ENCODE data around the gene ACD. TPM values are rescaled to one million over a fixed set of nuclear protein-coding genes. Genes with fewer than 3 reads are reported as not detected.

The ACD gene
- total RNA-seq, 1 experiment from 2014 or later: 34.1 TPM

- H3K23me2 ChIP-seq (ENCODE audit: insufficient read length, low read depth, low read length, poor library complexity, severe bottlenecking): peaks cover 3% of the 10 kb centered on the region
- no peak overlapping the region for H2AFZ ChIP-seq (ENCODE audit: low read length)
- H2BK120ac ChIP-seq (ENCODE audit: low read depth, low read length, poor library complexity, severe bottlenecking): no peak overlapping the region
- no peak overlapping the region for H2BK15ac ChIP-seq (ENCODE audit: low read depth, low read length)
- H3T11ph ChIP-seq (ENCODE audit: low read length): no peak overlapping the region
- no peak overlapping the region for H3K27ac Mint-ChIP-seq
- H3K18ac ChIP-seq (ENCODE audit: insufficient read length, low read depth, low read length): no peak overlapping the region
- H3K79me1 ChIP-seq (ENCODE audit: insufficient read depth, low read depth, low read length, poor library complexity, severe bottlenecking): no peaks in the 10 kb centered on the region
- no peak overlapping the region for H3K4ac ChIP-seq (ENCODE audit: low read depth, low read length)
- no peak overlapping the region for H2AK5ac ChIP-seq (ENCODE audit: insufficient read length, low read length)
- H3K4me1 ChIP-seq (ENCODE audit: insufficient read depth, low read length): no peaks in the 10 kb centered on the region
- H2BK5ac ChIP-seq (ENCODE audit: insufficient read length, low read length): no peak overlapping the region
- no CpG with 5 or more reads among the region's 18 CpGs for WGBS (ENCODE audit: extremely low coverage, insufficient read length, low lambda C conversion rate)
- no peak overlapping the region; a peak in 1 of 5 replicates for H3K4me3 Mint-ChIP-seq
- H3K23ac ChIP-seq (ENCODE audit: insufficient read length, low read depth, low read length): no peak overlapping the region
- peak; percentile 78 for TF ChIP-seq CTCF (conservative IDR thresholded peaks at IDR 0.05)
- H3K79me2 ChIP-seq (ENCODE audit: insufficient read depth, low read length): no peaks in the 10 kb centered on the region
- peaks cover 2 to 8% (median 3%) of the 10 kb centered on the region in 3 experiments; a peak in 5 of 7 replicates for H3K36me3 Mint-ChIP-seq (ENCODE audit: insufficient read depth in 1 of 3, low read depth in 3 of 3)
- H3K27me3 ChIP-seq (ENCODE audit: insufficient read depth, low read length): no peaks in the 10 kb centered on the region
- H3K9me3 ChIP-seq (ENCODE audit: control insufficient read depth, low read depth, low read length): no peaks in the 10 kb centered on the region
- H3K4me2 ChIP-seq (ENCODE audit: insufficient read depth, insufficient read length, low read length): no peak overlapping the region
- H3K27me3 Mint-ChIP-seq (ENCODE audit: low read depth): peaks cover 4% of the 10 kb centered on the region
- no peak overlapping the region for H2BK20ac ChIP-seq (ENCODE audit: low read depth, low read length, poor library complexity, severe bottlenecking)
- H4K20me1 ChIP-seq (ENCODE audit: control insufficient read depth, insufficient read depth, insufficient read length): no peaks in the 10 kb centered on the region
- H3K14ac ChIP-seq (ENCODE audit: insufficient read depth, low read length): no peak overlapping the region
- H3K4me1 Mint-ChIP-seq: peaks cover 8 to 18% of the 10 kb centered on the region in 2 experiments; a peak in 3 of 4 replicates
- no peaks in the 10 kb centered on the region for H3K9me3 Mint-ChIP-seq
- H4K91ac ChIP-seq (ENCODE audit: insufficient read length, low read depth, low read length): no peak overlapping the region
- no peak overlapping the region for H4K8ac ChIP-seq (replicated peaks; ENCODE audit: insufficient read length, low read depth, low read length)
- H3K56ac ChIP-seq (ENCODE audit: insufficient read length, low read depth, low read length): no peak overlapping the region
- peak; percentile 93 for DNase-seq
- no peak overlapping the region for H3K9ac ChIP-seq (ENCODE audit: extremely low read depth, insufficient read length, low read length)
- H2BK12ac ChIP-seq (ENCODE audit: insufficient read length, low read depth, low read length): no peak overlapping the region
- no peak overlapping the region for H4K5ac ChIP-seq (ENCODE audit: insufficient read length, low read depth, low read length)
- no peak overlapping the region for H3K27ac ChIP-seq (ENCODE audit: insufficient read length, low read depth, low read length)
Observed at GRCh38 chr16:67667817-67668494, 7.9 kb upstream of the ACD start.

Measured in H9 (cell line).